ENCODE measurements around the gene MCMBP. TPM values are rescaled to one million over a fixed set of nuclear protein-coding genes. Genes with fewer than 3 reads are reported as not detected.

The MCMBP gene
- total RNA-seq, 2 experiments from 2014 or later: 14.5 to 14.6 TPM

DNA sequence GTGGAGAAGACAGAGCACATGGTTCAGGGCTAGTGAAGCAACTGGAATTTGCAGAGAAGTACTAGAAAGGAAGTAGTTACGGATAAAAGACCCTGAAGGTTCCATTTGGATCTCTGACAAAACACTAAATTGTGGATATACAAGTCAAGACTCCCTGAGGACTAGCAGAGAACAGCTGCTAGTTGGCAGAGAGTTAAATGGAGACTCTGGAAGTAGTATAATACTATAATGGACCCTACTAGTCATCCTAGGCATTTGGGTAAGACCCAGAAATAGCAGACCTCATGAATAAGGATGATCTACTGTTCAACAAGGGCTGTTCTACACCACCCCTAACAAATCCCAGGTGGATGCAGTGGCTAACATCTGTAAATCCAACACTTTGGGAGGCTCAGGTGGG lies 19.1 kb downstream of the MCMBP start:
- intact Hi-C loops (cut with DNase I, micrococcal nuclease): loop anchor here in 1 of 2 experiments (10.0 kb wide), 1 partner anchor 649 kb away; the partner anchor contains the start of gene GRK5
- no peak for ATAC-seq (ENCODE audit: poor library complexity)
- CTCF ChIA-PET: no interaction called here

DNA sequence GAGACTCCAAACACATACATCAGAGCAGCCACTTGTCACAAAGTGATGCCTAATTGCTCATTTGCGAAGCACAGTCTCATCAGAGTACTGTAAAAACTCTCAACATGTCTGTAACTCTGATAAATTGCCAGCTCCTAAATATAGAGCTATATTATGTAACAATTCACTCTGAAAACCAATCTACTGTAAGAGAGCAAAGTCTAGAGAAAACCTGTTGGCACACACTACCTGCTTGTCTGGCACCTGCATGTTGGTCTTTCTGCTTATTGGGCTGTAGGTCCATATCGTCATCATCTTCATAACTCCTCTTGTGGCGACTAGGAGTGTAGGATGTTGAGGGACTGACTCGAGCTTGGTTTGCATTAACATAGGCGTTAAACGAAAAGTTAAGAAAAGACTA lies 19.8 kb downstream of the MCMBP start:
- Mint-ChIP-seq H3K9me3 (no peaks in the 10 kb centered on the region), H3K36me3 (ENCODE audit: low read depth) (peaks cover 75% of the 10 kb centered on the region), H3K27me3 (no peaks in the 10 kb centered on the region), H3K4me1 (ENCODE audit: low read depth) (no peaks in the 10 kb centered on the region), H3K27ac (no peak overlapping the region), H3K4me3 (no peak overlapping the region)
- H3K4me1 ChIP-seq (ENCODE audit: insufficient read depth, low read length): no peaks in the 10 kb centered on the region
- no peaks in the 10 kb centered on the region for H3K27me3 ChIP-seq (ENCODE audit: control insufficient read depth in 1 of 2, insufficient read depth in 2 of 2, low read length in 2 of 2)
- no peak overlapping the region for H3K27ac ChIP-seq (ENCODE audit: low read depth in 1 of 2, low read length in 2 of 2)
- peaks cover 79% of the 10 kb centered on the region for H3K36me3 ChIP-seq (ENCODE audit: insufficient read depth, low read length)
- H3K4me3 ChIP-seq (ENCODE audit: low read length): no peak overlapping the region
- intact Hi-C loops (cut with DNase I, micrococcal nuclease): loop anchor here in 1 of 2 experiments (10.0 kb wide), 1 partner anchor 648 kb away; the partner anchor contains the start of gene GRK5
- DNase-seq: no peak
- TF ChIP-seq, protein P1, sequence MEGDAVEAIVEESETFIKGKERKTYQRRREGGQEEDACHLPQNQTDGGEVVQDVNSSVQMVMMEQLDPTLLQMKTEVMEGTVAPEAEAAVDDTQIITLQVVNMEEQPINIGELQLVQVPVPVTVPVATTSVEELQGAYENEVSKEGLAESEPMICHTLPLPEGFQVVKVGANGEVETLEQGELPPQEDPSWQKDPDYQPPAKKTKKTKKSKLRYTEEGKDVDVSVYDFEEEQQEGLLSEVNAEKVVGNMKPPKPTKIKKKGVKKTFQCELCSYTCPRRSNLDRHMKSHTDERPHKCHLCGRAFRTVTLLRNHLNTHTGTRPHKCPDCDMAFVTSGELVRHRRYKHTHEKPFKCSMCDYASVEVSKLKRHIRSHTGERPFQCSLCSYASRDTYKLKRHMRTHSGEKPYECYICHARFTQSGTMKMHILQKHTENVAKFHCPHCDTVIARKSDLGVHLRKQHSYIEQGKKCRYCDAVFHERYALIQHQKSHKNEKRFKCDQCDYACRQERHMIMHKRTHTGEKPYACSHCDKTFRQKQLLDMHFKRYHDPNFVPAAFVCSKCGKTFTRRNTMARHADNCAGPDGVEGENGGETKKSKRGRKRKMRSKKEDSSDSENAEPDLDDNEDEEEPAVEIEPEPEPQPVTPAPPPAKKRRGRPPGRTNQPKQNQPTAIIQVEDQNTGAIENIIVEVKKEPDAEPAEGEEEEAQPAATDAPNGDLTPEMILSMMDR (IDR thresholded peaks at IDR 0.05): no peak
- CTCF ChIA-PET: no interaction called here
- ATAC-seq (ENCODE audit: poor library complexity): no peak
- H3K9me3 ChIP-seq (ENCODE audit: control insufficient read depth in 1 of 2, insufficient read depth in 1 of 2, low read length in 2 of 2): no peaks in the 10 kb centered on the region
- POLR2A ChIA-PET: interaction anchor here (1.6 kb wide), 1 partner anchor 20 kb away, joined by 4 read pairs; the partner anchor contains the start of gene MCMBP

More for the DNA sequence above, 19.1 kb downstream of the MCMBP start:
- Mint-ChIP-seq H3K4me1 (ENCODE audit: low read depth) (peaks cover under 1% of the 10 kb centered on the region), H3K36me3 (ENCODE audit: low read depth) (peaks cover 74% of the 10 kb centered on the region), H3K4me3 (no peak overlapping the region), H3K27me3 (no peaks in the 10 kb centered on the region), H3K9me3 (no peaks in the 10 kb centered on the region), H3K27ac (no peak overlapping the region)
- DNase-seq: no peak
- no peak overlapping the region for H3K4me3 ChIP-seq (ENCODE audit: low read length)
- peaks cover 76% of the 10 kb centered on the region for H3K36me3 ChIP-seq (ENCODE audit: insufficient read depth, low read length)
- TF ChIP-seq, protein P1 (IDR thresholded peaks at IDR 0.05): no peak
- H3K27me3 ChIP-seq (ENCODE audit: control insufficient read depth in 1 of 2, insufficient read depth in 2 of 2, low read length in 2 of 2): no peaks in the 10 kb centered on the region
- POLR2A ChIA-PET: no interaction called here
- no peaks in the 10 kb centered on the region for H3K4me1 ChIP-seq (ENCODE audit: insufficient read depth, low read length)
- no peak overlapping the region for H3K27ac ChIP-seq (ENCODE audit: low read depth in 1 of 2, low read length in 2 of 2)
- no peaks in the 10 kb centered on the region for H3K9me3 ChIP-seq (ENCODE audit: control insufficient read depth in 1 of 2, insufficient read depth in 1 of 2, low read length in 2 of 2)

DNA sequence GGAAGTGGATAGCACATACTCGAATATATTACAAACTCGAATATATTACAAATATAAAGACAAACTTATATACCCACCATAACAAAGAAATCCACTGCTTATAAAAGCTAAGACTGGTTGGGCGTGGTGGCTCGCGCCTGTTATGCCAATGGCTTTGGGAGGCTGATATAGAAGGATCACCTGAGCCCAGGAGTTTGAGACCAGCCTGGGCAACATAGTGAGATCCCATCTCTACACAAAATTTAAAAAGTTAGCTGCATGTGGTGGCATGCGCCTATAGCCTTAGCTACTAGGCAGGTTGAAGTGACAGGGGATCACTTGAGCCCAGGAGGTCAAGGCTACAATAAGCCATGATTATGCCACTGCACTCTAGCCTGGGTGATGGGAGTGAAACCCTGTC lies 20.4 kb downstream of the MCMBP start:
- CTCF ChIA-PET: no interaction called here
- H3K9me3 ChIP-seq (ENCODE audit: control insufficient read depth in 1 of 2, insufficient read depth in 1 of 2, low read length in 2 of 2): no peaks in the 10 kb centered on the region
- DNase-seq (no peak), ATAC-seq (ENCODE audit: poor library complexity) (no peak)
- H3K4me3 ChIP-seq (ENCODE audit: low read length): no peak overlapping the region
- Mint-ChIP-seq H3K27ac (no peak overlapping the region), H3K4me1 (ENCODE audit: low read depth) (no peaks in the 10 kb centered on the region), H3K4me3 (no peak overlapping the region), H3K27me3 (no peaks in the 10 kb centered on the region), H3K36me3 (ENCODE audit: low read depth) (peaks cover 75% of the 10 kb centered on the region), H3K9me3 (no peaks in the 10 kb centered on the region)
- peaks cover 79% of the 10 kb centered on the region for H3K36me3 ChIP-seq (ENCODE audit: insufficient read depth, low read length)
- H3K27ac ChIP-seq (ENCODE audit: low read depth in 1 of 2, low read length in 2 of 2): no peak overlapping the region
- TF ChIP-seq, protein P1 (IDR thresholded peaks at IDR 0.05): no peak
- POLR2A ChIA-PET: interaction anchor here (1.6 kb wide), 1 partner anchor 21 kb away, joined by 4 read pairs; the partner anchor contains the start of gene MCMBP
- H3K27me3 ChIP-seq (ENCODE audit: control insufficient read depth in 1 of 2, insufficient read depth in 2 of 2, low read length in 2 of 2): no peaks in the 10 kb centered on the region
- intact Hi-C loops (cut with DNase I, micrococcal nuclease): loop anchor here in 1 of 2 experiments (10.0 kb wide), 1 partner anchor 647 kb away; the partner anchor contains the start of gene GRK5
- no peaks in the 10 kb centered on the region for H3K4me1 ChIP-seq (ENCODE audit: insufficient read depth, low read length)

Measured in CD4-positive, alpha-beta T cell (primary cell).